ENCODE results near the gene TOR1B.

TOR1B gene

DNA sequence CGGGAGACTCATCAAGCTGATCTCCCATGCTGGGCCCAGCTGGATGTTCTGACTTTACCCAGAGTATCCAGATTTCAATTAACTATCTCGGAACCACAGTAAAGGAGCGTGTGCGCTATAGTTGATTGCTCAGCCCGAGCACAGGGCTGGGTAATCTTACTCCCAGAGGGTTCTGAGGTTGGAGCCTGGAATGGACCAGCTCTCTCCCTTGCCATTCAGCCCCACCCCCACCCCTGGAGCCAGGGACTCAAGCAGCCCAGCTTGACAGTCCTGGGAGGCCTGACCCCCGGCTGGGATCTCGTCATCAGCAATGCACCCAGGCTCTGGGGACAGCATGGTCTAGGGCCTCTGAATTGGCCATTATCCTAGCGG lies 26.4 kb upstream of the TOR1B start:
- TF ChIP-seq GLIS3 (CRISPR knock-in tag; IDR thresholded peaks at IDR 0.05) (no peak), ARNTL (CRISPR knock-in tag; IDR thresholded peaks at IDR 0.05; ENCODE audit: borderline replicate concordance, low read depth) (no peak), POU6F1 (CRISPR knock-in tag; IDR thresholded peaks at IDR 0.05; ENCODE audit: borderline replicate concordance, low read depth) (no peak)
- no peak; the same call in 2 of the 3 replicates for ATAC-seq

GRCh38 chr9:129776938-129777768 lies 25.8 kb upstream of the TOR1B start:
- TF ChIP-seq, protein P1, sequence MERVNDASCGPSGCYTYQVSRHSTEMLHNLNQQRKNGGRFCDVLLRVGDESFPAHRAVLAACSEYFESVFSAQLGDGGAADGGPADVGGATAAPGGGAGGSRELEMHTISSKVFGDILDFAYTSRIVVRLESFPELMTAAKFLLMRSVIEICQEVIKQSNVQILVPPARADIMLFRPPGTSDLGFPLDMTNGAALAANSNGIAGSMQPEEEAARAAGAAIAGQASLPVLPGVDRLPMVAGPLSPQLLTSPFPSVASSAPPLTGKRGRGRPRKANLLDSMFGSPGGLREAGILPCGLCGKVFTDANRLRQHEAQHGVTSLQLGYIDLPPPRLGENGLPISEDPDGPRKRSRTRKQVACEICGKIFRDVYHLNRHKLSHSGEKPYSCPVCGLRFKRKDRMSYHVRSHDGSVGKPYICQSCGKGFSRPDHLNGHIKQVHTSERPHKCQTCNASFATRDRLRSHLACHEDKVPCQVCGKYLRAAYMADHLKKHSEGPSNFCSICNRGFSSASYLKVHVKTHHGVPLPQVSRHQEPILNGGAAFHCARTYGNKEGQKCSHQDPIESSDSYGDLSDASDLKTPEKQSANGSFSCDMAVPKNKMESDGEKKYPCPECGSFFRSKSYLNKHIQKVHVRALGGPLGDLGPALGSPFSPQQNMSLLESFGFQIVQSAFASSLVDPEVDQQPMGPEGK (CRISPR knock-in tag; IDR thresholded peaks at IDR 0.05; ENCODE audit: borderline replicate concordance), result 0 out of 2 replicates have a peak, but pooled peaks have one; percentile 24
- no peak for TF ChIP-seq PPARA (CRISPR knock-in tag; IDR thresholded peaks at IDR 0.05; ENCODE audit: borderline replicate concordance)
- ATAC-seq, result peak; percentile 99

GRCh38 chr9:129777769-129778130 lies 25.2 kb upstream of the TOR1B start:
- no peak for ATAC-seq

GRCh38 chr9:129778469-129778868 lies 24.5 kb upstream of the TOR1B start:
- no peak for TF ChIP-seq GLIS3 (CRISPR knock-in tag; IDR thresholded peaks at IDR 0.05)
- no peak for ATAC-seq

More at GRCh38 chr9:129777769-129778130, 25.2 kb upstream of the TOR1B start:
- TF ChIP-seq TOX (CRISPR knock-in tag; IDR thresholded peaks at IDR 0.05; ENCODE audit: borderline replicate concordance) (no peak), ESRRG (CRISPR knock-in tag; IDR thresholded peaks at IDR 0.05) (no peak), SNAI2 (CRISPR knock-in tag; IDR thresholded peaks at IDR 0.05) (no peak), ZFP30 (CRISPR knock-in tag; IDR thresholded peaks at IDR 0.05) (no peak), ZC3H10 (CRISPR knock-in tag; IDR thresholded peaks at IDR 0.05) (no peak), ZNF565 (CRISPR knock-in tag; conservative IDR thresholded peaks at IDR 0.05; ENCODE audit: low read depth) (no peak), ISL1 (CRISPR knock-in tag; IDR thresholded peaks at IDR 0.05) (no peak)
- TF ChIP-seq, protein P1 (CRISPR knock-in tag; IDR thresholded peaks at IDR 0.05; ENCODE audit: borderline replicate concordance), result no peak
- TF ChIP-seq, protein P2, sequence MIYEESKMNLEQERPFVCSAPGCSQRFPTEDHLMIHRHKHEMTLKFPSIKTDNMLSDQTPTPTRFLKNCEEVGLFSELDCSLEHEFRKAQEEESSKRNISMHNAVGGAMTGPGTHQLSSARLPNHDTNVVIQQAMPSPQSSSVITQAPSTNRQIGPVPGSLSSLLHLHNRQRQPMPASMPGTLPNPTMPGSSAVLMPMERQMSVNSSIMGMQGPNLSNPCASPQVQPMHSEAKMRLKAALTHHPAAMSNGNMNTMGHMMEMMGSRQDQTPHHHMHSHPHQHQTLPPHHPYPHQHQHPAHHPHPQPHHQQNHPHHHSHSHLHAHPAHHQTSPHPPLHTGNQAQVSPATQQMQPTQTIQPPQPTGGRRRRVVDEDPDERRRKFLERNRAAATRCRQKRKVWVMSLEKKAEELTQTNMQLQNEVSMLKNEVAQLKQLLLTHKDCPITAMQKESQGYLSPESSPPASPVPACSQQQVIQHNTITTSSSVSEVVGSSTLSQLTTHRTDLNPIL (CRISPR knock-in tag; IDR thresholded peaks at IDR 0.05; ENCODE audit: low read depth), result no peak

DNA sequence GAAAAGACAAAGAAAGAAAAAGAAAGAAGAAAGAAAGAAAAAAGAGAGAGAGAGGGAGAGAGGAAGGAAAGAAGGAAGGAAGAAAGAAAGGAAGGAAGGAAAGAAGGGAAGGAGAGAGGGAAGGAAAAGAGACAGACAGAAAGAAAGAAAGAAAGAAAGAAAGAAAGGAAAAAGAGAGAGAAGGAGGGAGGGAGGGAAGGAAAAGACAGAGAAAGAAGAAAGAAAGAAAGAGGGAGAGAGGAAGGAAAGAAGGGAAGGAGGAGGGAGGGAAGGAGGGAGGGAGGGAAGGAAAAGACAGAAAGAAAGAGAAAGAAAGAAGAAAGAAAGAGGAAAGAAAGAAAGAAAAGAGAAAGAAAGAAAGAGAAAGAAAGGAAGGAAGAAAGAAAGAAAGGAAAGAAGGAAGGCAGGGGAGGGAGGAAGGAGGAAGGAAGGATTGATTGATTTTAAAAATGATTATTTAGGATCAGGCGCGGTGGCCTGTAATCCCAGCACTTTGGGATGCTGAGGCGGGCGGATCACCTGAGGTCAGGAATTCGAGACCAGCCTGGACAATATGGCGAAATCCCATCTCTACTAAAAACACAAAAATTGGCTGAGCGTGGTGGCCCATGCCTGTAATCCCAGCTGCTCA lies 23.3 kb upstream of the TOR1B start:
- no peak for TF ChIP-seq OSR1 (CRISPR knock-in tag; IDR thresholded peaks at IDR 0.05)
- ATAC-seq, result no peak

GRCh38 chr9:129781131-129781530 lies 21.9 kb upstream of the TOR1B start:
- TF ChIP-seq PPARA (CRISPR knock-in tag; IDR thresholded peaks at IDR 0.05; ENCODE audit: borderline replicate concordance), result no peak
- TF ChIP-seq GLIS3 (CRISPR knock-in tag; IDR thresholded peaks at IDR 0.05), result no peak
- TF ChIP-seq ARNTL (CRISPR knock-in tag; IDR thresholded peaks at IDR 0.05; ENCODE audit: borderline replicate concordance, low read depth), result no peak
- TF ChIP-seq ZNF565 (CRISPR knock-in tag; conservative IDR thresholded peaks at IDR 0.05; ENCODE audit: low read depth), result no peak
- no peak for TF ChIP-seq ZC3H10 (CRISPR knock-in tag; IDR thresholded peaks at IDR 0.05)
- TF ChIP-seq, protein P1 (CRISPR knock-in tag; IDR thresholded peaks at IDR 0.05; ENCODE audit: borderline replicate concordance), result no peak
- TF ChIP-seq TCF4 (CRISPR knock-in tag; IDR thresholded peaks at IDR 0.05; ENCODE audit: borderline replicate concordance), result no peak
- TF ChIP-seq TOX (CRISPR knock-in tag; IDR thresholded peaks at IDR 0.05; ENCODE audit: borderline replicate concordance), result no peak
- TF ChIP-seq ZFP3 (CRISPR knock-in tag; IDR thresholded peaks at IDR 0.05), result no peak
- no peak for TF ChIP-seq ZNF8 (CRISPR knock-in tag; IDR thresholded peaks at IDR 0.05)
- TF ChIP-seq ZFP30 (CRISPR knock-in tag; IDR thresholded peaks at IDR 0.05), result no peak
- no peak for ATAC-seq
